AG04449 (cell line): ENCODE measurements around the gene KIAA0586.

Experiments used
- CTCF ChIA-PET: fragments of 350-600 bp; formaldehyde crosslinking; extraction: SDS; loops from one replicate; lab custom pipeline; 2021; ENCODE audit warnings: antibody characterized with exemption; lab: Yijun Ruan, JAX
- POLR2A ChIA-PET: fragments of 400-600, 350-600 bp; formaldehyde crosslinking; extraction: SDS; loops from one replicate; lab custom pipeline; 2020; ENCODE audit warnings: antibody characterized with exemption, inconsistent platforms; lab: Yijun Ruan, JAX
- DNase-seq: peaks from one replicate; pipeline ENCODE4 v3.0.0-alpha.2; 2010; ENCODE audit warnings: low read depth, low spot score
- H3K4me3 ChIP-seq: 2 replicates; pipeline ENCODE4 v1.5.1; 2011; ENCODE audit warnings: low read depth, mild to moderate bottlenecking, control low read depth, low read length
- TF ChIP-seq, protein P1 (sequence below): IDR thresholded peaks from one replicate; pipeline ENCODE4 v1.5.1; 2011; ENCODE audit warnings: mild to moderate bottlenecking, moderate library complexity, low read length, control low read depth, inconsistent platforms; ENCODE audit not compliant: insufficient read depth; ENCODE audit errors: missing control alignments

KIAA0586 gene

DNA sequence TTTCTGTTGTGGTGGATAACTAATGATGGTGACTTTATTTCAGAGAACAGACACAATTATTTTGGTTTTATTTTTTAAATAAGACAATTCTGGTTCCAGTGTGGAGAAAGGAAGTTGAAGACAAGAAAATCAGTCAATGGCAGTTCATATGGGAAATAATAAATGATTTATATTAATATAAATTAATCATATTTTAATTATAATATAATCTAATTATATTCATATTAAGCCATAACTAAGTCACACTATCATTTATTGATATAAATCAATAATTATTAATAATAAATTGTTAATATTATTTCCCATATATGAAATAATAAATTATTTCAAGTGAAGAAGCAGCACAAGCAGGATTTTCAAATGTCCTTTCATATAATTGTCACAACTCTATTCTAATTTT, 29.0 kb upstream of the KIAA0586 start:
- CTCF ChIA-PET: interaction anchor here (0.9 to 6.0 kb wide), 4 partner anchors 11 to 321 kb away, joined by 3 to 48 read pairs (median 20); no protein-coding TSS in a partner anchor
- POLR2A ChIA-PET: no interaction called here
- DNase-seq: no peak
- no peak overlapping the region for H3K4me3 ChIP-seq
- TF ChIP-seq, protein P1, sequence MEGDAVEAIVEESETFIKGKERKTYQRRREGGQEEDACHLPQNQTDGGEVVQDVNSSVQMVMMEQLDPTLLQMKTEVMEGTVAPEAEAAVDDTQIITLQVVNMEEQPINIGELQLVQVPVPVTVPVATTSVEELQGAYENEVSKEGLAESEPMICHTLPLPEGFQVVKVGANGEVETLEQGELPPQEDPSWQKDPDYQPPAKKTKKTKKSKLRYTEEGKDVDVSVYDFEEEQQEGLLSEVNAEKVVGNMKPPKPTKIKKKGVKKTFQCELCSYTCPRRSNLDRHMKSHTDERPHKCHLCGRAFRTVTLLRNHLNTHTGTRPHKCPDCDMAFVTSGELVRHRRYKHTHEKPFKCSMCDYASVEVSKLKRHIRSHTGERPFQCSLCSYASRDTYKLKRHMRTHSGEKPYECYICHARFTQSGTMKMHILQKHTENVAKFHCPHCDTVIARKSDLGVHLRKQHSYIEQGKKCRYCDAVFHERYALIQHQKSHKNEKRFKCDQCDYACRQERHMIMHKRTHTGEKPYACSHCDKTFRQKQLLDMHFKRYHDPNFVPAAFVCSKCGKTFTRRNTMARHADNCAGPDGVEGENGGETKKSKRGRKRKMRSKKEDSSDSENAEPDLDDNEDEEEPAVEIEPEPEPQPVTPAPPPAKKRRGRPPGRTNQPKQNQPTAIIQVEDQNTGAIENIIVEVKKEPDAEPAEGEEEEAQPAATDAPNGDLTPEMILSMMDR: no peak

DNA sequence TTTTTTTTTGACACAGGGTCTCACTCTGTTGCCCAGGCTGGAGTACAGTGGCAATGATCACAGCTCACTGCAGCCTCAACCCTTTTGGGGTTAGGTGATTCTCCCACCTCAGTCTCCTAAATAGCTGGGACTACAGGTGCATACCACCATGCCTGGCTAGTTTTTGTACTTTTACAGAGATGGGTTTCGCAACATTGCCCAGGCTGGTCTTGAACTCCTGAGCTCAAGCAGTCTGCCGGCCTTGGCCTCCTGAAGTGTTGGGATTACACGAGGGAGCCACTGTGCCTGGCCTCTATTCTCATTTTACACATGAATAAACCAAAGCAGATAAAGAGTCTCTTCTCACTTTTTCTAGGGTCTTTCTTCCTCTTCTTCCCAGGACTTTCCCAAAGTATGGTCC, 28.6 kb upstream of the KIAA0586 start:
- no peak overlapping the region for H3K4me3 ChIP-seq
- POLR2A ChIA-PET: no interaction called here
- CTCF ChIA-PET: interaction anchor here (0.9 to 5.1 kb wide), 4 partner anchors 11 to 322 kb away, joined by 3 to 35 read pairs (median 4); no protein-coding TSS in a partner anchor
- DNase-seq: no peak
- TF ChIP-seq, protein P1: no peak

DNA sequence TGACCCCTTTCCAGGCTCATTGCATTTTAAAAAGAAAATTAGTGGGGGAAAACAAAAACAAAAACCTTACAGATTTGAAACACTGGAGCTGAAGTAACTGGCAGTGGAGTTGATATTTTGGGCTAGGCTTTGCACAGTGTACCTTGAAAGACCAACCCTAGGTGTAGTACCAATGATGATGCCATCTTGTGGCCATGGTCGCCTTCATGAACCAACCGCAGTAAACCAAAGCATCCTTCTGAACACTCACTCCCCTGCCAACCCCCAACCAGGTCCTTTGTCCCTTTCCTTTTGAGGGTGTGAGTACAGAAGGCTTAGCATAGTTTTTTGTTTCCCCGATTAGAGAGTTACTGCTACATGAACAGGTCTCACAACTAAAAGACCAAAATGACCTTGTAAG, 25.9 kb upstream of the KIAA0586 start:
- CTCF ChIA-PET: interaction anchor here (1.7 kb wide), 1 partner anchor 9 kb away, joined by 4 read pairs; no protein-coding TSS in a partner anchor
- POLR2A ChIA-PET: no interaction called here
- TF ChIP-seq, protein P1: no peak
- H3K4me3 ChIP-seq: no peak overlapping the region
- DNase-seq: no peak

DNA sequence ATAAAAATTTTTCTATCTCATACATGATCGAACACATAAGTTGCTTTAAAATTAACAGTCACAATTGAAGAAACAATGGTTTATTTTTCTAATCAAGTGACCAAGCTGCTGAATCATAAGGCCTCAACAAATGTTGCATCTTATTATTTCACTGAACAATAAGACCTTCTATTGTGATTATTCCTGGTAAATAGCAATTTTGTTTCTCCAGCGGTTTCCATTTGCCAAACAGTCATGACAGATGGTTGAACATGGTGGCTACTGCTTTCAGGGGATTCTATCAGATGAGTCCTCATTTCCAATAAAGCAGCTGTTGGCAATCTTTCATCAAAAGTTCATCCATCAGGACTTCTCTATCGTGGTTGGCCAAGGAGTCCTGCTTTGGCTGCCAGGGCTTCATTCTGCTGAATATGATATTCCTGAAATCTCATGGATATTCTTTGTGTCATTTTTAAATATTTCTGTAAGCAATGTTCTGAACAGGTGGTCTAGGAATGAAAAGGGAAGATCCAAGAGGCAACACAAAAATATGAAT, 18.8 kb upstream of the KIAA0586 start:
- CTCF ChIA-PET: interaction anchor here (3.7 kb wide), 1 partner anchor 12 kb away, joined by 35 read pairs; the partner anchor contains the start of gene TOMM20L
- DNase-seq: no peak

DNA sequence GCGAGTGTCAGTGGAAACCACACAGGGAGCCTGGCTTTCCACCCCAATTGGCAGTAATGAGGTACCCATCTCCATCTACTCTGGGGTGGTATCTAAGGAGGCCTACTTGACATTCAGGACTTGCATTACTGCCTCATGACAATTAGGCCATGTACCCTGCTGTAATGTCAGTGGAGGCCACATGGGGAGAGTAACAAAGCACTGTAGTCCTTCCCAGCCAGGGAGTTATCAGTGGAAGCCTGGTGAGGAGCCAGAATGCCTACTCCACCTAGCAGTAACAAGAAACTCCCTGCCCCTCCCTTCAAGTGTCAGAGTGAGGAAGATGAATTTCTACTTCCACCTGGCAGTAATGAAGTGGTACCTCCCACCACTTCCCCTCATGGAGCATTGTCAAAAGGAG, 12.7 kb upstream of the KIAA0586 start:
- CTCF ChIA-PET: interaction anchor here (1.2 kb wide), 1 partner anchor 15 kb away, joined by 4 read pairs; no protein-coding TSS in a partner anchor

More for the DNA sequence above, 18.8 kb upstream of the KIAA0586 start:
- TF ChIP-seq, protein P1: no peak
- POLR2A ChIA-PET: no interaction called here
- no peak overlapping the region for H3K4me3 ChIP-seq

More for the DNA sequence above, 12.7 kb upstream of the KIAA0586 start:
- no peak overlapping the region for H3K4me3 ChIP-seq
- DNase-seq: no peak
- POLR2A ChIA-PET: no interaction called here
- TF ChIP-seq, protein P1: no peak
